Thyroid gland (tissue), 4 donors: ENCODE results near the gene EIF2B1. TPM values are rescaled to one million over a fixed set of nuclear protein-coding genes. Genes with fewer than 3 reads are reported as not detected.
"Not testable (repeated sequence)": the region's sequence is repeated elsewhere in the genome, so short reads cannot be mapped to it uniquely, and the experiment has no call there.

Source experiments
- DNase-seq, 2 donors: peaks; one replicate each; pipeline ENCODE4 v3.0.0-alpha.2; 2019
- H3K27ac ChIP-seq, 3 donors: fragments of 200-600 bp; sonication (generic); 1 replicate in 2 of 3; 2 replicates in 1 of 3; pipeline ENCODE4 v1.5.1; 2016 to 2019; ENCODE audit warnings: mild to moderate bottlenecking in 1 of 3, moderate library complexity in 1 of 3
- H3K27me3 ChIP-seq: fragments of 200-600 bp; sonication (generic); one replicate; pipeline ENCODE4 v1.5.1; 2019
- H3K36me3 ChIP-seq, 2 donors: fragments of 200-600 bp; sonication (generic); one replicate each; pipeline ENCODE4 v1.5.1; 2016 to 2019
- H3K4me1 ChIP-seq, 2 donors: fragments of 200-600 bp; sonication (generic); one replicate each; pipeline ENCODE4 v1.5.1; 2017 to 2019
- H3K4me3 ChIP-seq, 3 donors: fragments of 200-600 bp; sonication (generic); replicated peaks in 1 of 3; 1 replicate in 2 of 3; 2 replicates in 1 of 3; pipeline ENCODE4 v1.5.1; 2016; ENCODE audit warnings: mild to moderate bottlenecking in 1 of 3
- H3K9me3 ChIP-seq: fragments of 200-600 bp; sonication (generic); one replicate; pipeline ENCODE4 v1.5.1; 2017
- POLR2A ChIP-seq, 2 donors: fragments of 450-650 bp; IDR thresholded peaks; one replicate each; pipeline ENCODE4 v1.6.1; 2017; ENCODE audit warnings: antibody characterized with exemption in 2 of 2, mild to moderate bottlenecking in 2 of 2, moderate library complexity in 1 of 2
- WGBS, 2 donors: methylation state at CpG; one replicate each; pipeline ENCODE4 v1.1.5; 2017; 5-methylcytosine and 5-hydroxymethylcytosine counted together
- intact Hi-C: fragments of 100-400 bp; cut with DNase I; formaldehyde crosslinking; loops from one replicate; pipeline ENCODE4 v1.15.1; 2023
- total RNA-seq, 4 donors: library from RNA; depleted of rRNA; stranded (reverse); fragments of >200 nt; gene quantifications; one replicate each; pipeline ENCODE4 v1.2.3, GENCODE V29; 2016
- TF ChIP-seq, protein P1 (sequence below), 6 experiments: fragments of 200-600 bp in 3 of 6; fragments of 450-650 bp in 3 of 6; sonication (generic) in 3 of 6; IDR thresholded peaks; one replicate each; pipeline ENCODE4 v1.5.1; 2016 to 2019; ENCODE audit warnings: antibody characterized with exemption in 6 of 6, mild to moderate bottlenecking in 2 of 6, inconsistent platforms in 1 of 6, moderate library complexity in 1 of 6

Gene EIF2B1
- total RNA-seq, 4 donors from 2014 or later, result 86.9 to 146 (median 128) TPM

DNA sequence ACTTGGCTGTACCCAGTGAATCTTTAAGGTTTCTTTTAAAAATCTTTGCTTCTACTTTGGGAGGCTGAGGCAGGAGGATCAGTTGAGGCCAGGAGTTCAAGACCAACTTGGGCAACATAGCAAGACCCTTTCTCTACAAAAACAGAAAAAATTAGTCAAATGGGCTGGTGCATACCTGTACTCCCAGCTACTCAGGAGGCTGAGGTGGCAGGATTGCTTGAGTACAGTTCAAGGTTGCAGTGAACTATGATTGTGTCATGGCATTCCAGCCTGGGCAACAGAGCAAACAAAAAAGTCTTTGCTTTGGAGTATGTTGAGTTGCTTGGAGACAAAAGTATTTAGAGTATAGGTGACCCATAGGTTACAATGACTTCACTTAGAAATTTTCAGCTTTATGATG lies 37.8 kb downstream of the EIF2B1 start:
- Histone ChIP-seq H3K4me3 (no peak overlapping the region), H3K36me3 (peaks cover 42 to 64% of the 10 kb centered on the region in 2 donors), H3K27me3 (no peaks in the 10 kb centered on the region), H3K9me3 (no peaks in the 10 kb centered on the region), H3K27ac (no peak overlapping the region), H3K4me1 (no peaks in the 10 kb centered on the region)
- no peak for DNase-seq
- TF ChIP-seq POLR2A (IDR thresholded peaks at IDR 0.05), result no peak
- intact Hi-C loops, result no loop called here

DNA sequence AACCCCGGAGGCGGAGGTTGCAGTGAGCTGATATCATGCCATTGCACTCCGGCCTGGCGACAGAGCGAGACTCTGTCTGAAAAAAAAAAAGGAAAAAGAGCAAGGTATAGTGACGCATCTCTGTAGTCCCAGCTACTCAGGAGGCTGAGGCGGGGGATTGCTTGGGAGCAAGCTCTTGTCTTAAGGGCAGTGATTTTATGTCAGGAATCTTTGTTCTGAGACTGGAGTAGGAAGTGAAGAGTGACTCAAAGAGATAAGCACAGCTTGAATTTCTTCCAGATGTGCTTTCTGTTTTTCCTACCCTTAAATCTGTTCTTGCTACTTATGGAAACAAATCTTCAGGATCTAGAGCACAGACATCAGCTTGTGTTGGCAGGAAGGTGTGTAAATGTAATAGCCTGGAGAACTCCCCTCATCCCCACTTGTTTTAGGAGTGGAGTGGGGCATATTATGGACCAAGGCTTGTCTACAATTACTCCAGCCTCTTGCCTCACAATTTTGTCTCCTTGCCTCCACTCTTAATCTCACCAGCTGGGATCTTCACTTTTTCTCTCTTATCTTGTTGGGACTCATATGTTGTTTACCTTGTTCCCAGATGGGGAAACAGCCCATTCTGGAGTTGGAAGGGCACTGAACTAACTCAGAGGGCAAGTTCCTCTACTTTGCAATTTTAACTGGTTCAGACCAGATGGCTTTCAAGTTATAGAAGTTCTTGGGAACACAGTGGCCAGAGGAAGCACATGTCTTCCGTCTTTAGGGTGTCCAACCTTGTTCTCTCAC lies 41.6 kb downstream of the EIF2B1 start:
- Histone ChIP-seq H3K4me3 (no peak overlapping the region), H3K4me1 (peaks cover 0 to 20% of the 10 kb centered on the region in 2 donors), H3K27me3 (no peaks in the 10 kb centered on the region), H3K36me3 (peaks cover 42 to 75% of the 10 kb centered on the region in 2 donors), H3K9me3 (no peaks in the 10 kb centered on the region), H3K27ac (no peak overlapping the region)
- intact Hi-C loops, result no loop called here
- WGBS, 2 donors, result 69 to 81% methylated on average over 8 of the region's 8 CpGs
- TF ChIP-seq, protein P1, sequence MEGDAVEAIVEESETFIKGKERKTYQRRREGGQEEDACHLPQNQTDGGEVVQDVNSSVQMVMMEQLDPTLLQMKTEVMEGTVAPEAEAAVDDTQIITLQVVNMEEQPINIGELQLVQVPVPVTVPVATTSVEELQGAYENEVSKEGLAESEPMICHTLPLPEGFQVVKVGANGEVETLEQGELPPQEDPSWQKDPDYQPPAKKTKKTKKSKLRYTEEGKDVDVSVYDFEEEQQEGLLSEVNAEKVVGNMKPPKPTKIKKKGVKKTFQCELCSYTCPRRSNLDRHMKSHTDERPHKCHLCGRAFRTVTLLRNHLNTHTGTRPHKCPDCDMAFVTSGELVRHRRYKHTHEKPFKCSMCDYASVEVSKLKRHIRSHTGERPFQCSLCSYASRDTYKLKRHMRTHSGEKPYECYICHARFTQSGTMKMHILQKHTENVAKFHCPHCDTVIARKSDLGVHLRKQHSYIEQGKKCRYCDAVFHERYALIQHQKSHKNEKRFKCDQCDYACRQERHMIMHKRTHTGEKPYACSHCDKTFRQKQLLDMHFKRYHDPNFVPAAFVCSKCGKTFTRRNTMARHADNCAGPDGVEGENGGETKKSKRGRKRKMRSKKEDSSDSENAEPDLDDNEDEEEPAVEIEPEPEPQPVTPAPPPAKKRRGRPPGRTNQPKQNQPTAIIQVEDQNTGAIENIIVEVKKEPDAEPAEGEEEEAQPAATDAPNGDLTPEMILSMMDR (IDR thresholded peaks at IDR 0.05), result no peak
- no peak for TF ChIP-seq POLR2A (IDR thresholded peaks at IDR 0.05)
- no peak for DNase-seq

DNA sequence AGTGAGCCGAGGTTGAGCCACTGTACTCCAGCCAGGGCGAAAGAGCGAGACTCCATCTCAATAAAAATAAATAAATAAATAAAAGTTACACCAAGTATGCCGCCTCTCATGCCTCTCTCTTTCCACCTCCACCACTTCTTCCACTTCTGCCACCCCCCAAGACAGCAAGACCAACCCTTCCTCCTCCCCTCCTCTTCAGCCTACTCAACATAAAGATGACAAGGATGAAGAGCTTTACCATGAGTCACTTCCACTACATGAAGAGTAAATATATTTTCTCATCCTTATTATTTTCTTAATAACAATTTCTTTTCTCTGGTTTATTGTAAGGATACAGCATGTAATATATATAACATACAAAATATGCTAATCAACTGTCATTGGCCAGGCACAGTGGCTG lies 52.7 kb downstream of the EIF2B1 start:
- Histone ChIP-seq H3K4me1 (peaks cover 17 to 21% of the 10 kb centered on the region in 2 donors), H3K27ac (no peak overlapping the region), H3K9me3 (no peaks in the 10 kb centered on the region), H3K36me3 (no peaks in the 10 kb centered on the region), H3K4me3 (no peak overlapping the region), H3K27me3 (no peaks in the 10 kb centered on the region)
- intact Hi-C loops, result loop anchor here (5.0 kb wide), 1 partner anchor 193 kb away; no protein-coding TSS in a partner anchor
- WGBS, 2 donors, result 89 to 93% methylated on average over 4 of the region's 4 CpGs
- TF ChIP-seq, protein P1 (IDR thresholded peaks at IDR 0.05), result no peak
- no peak for TF ChIP-seq POLR2A (IDR thresholded peaks at IDR 0.05)
- no peak for DNase-seq

DNA sequence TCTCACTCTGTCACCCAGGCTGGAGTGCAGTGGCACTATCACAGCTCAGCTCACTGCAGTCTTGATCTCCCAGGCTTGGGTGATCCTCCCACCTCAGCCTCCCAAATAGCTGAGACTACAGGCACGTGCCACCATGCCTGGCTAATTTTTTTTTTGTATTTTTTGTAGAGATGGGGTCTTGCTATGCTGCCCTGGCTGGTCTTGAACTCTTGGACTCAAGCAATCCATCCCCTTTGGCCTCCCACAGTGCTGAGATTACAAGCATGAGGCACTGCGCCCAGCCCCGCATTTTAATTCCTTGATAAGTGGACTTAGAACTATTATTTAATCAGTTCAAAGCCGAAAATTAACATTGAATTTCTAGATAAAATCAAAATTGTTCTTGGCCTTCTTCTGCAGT lies 54.7 kb downstream of the EIF2B1 start:
- intact Hi-C loops, result loop anchor here (5.0 kb wide), 1 partner anchor 37 kb away; no protein-coding TSS in a partner anchor
- H3K36me3 ChIP-seq, H3K4me3 ChIP-seq, H3K27me3 ChIP-seq, H3K9me3 ChIP-seq, H3K27ac ChIP-seq, DNase-seq: not testable (repeated sequence)
- WGBS, 2 donors, result 90 to 98% methylated on average over 4 of the region's 4 CpGs
- H3K4me1 ChIP-seq, result peaks cover 11 to 13% of the 10 kb centered on the region in 2 donors

DNA sequence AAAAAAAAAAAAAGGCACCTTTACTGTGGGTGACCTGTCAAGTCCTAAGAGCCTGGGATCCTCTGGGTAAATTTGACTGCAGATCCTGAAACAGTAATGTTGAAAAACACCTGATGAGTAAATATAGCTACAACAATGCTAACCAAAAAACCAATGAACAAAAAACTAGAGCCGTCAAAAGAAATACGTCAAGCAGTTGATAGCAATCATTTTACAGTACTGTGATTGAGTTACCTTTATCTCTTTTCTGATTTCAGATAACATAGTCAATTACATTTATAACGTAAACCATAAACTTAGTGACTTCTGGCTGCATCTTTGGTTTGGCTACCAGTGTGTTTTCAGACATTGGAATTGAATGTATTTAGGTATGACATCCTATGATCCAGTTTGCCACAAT lies 55.2 kb downstream of the EIF2B1 start:
- no peaks in the 10 kb centered on the region for H3K9me3 ChIP-seq
- intact Hi-C loops, result loop anchor here (5.0 kb wide), 1 partner anchor 36 kb away; no protein-coding TSS in a partner anchor
- no peaks in the 10 kb centered on the region for H3K27me3 ChIP-seq
- no peak for DNase-seq
- H3K27ac ChIP-seq, result no peak overlapping the region
- WGBS, 2 donors, result 94 to 98% methylated on average over 3 of the region's 3 CpGs
- no peak for TF ChIP-seq POLR2A (IDR thresholded peaks at IDR 0.05)
- TF ChIP-seq, protein P1 (IDR thresholded peaks at IDR 0.05), result no peak
- H3K36me3 ChIP-seq, result no peaks in the 10 kb centered on the region
- H3K4me1 ChIP-seq, result peaks cover 10 to 11% of the 10 kb centered on the region in 2 donors
- no peak overlapping the region for H3K4me3 ChIP-seq

DNA sequence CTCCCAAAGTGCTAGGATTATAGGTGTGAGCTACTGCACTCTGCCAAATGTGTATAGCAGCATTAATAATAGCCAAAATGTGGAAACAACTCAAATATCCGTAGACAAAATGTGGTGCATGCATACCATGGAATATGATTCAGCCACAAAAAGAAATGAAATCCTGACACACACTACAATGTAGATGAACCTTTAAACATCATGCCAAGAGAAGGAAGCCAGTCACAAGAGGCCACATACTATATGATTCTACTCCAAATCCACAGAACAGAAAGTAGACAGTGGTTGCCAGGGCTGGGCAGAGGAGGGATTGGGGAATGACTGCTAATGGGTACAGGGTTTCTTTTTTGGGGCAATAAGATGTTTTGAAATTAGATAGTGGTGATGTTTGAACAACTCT lies 56.9 kb downstream of the EIF2B1 start:
- no peaks in the 10 kb centered on the region for H3K36me3 ChIP-seq
- intact Hi-C loops, result loop anchor here (5.0 kb wide), 1 partner anchor 34 kb away; no protein-coding TSS in a partner anchor
- WGBS, 2 donors, result 85 to 89% methylated on average over 1 of the region's 1 CpG

More for the DNA sequence above, 56.9 kb downstream of the EIF2B1 start:
- Histone ChIP-seq H3K9me3 (no peaks in the 10 kb centered on the region), H3K27me3 (no peaks in the 10 kb centered on the region), H3K27ac (no peak overlapping the region), H3K4me1 (no peaks in the 10 kb centered on the region), H3K4me3 (no peak overlapping the region)
- TF ChIP-seq, protein P1 (IDR thresholded peaks at IDR 0.05), result no peak
- no peak for TF ChIP-seq POLR2A (IDR thresholded peaks at IDR 0.05)
- no peak for DNase-seq
